Muscle of leg (tissue), 11 donors: ENCODE measurements around the gene NOXRED1. TPM values are rescaled to one million over a fixed set of nuclear protein-coding genes. Genes with fewer than 3 reads are reported as not detected.
"Not testable (repeated sequence)": the region's sequence is repeated elsewhere in the genome, so short reads cannot be mapped to it uniquely, and the experiment has no call there.

Experiments
- DNase-seq: peaks from one replicate; pipeline ENCODE4 v3.0.0; 2013
- H3K27ac ChIP-seq: one replicate; pipeline ENCODE4 v1.5.1; 2013; ENCODE audit warnings: mild to moderate bottlenecking, low read length, control low read depth
- H3K27me3 ChIP-seq: one replicate; pipeline ENCODE4 v1.6.1; 2013; ENCODE audit warnings: low read length; ENCODE audit not compliant: control insufficient read depth, insufficient read depth
- H3K36me3 ChIP-seq: one replicate; pipeline ENCODE4 v1.6.1; 2013; ENCODE audit warnings: low read length; ENCODE audit not compliant: control insufficient read depth, insufficient read depth
- H3K4me1 ChIP-seq: one replicate; pipeline ENCODE4 v1.6.1; 2013; ENCODE audit warnings: low read length; ENCODE audit not compliant: control insufficient read depth, insufficient read depth
- H3K4me3 ChIP-seq: one replicate; pipeline ENCODE4 v1.5.1; 2013; ENCODE audit warnings: low read length, control low read depth
- H3K9me3 ChIP-seq: replicated peaks from 2 replicates; pipeline ENCODE4 v1.6.1; 2013; ENCODE audit warnings: low read depth, low read length; ENCODE audit not compliant: control insufficient read depth
- WGBS: methylation state at CpG from one replicate; pipeline ENCODE4 v1.1.5; 2013; ENCODE audit warnings: missing lambda C conversion rate; ENCODE audit not compliant: insufficient coverage; 5-methylcytosine and 5-hydroxymethylcytosine counted together
- polyA plus RNA-seq, 8 donors: library from polyadenylated mRNA; unstranded; fragments of 120-200 nt; gene quantifications; one replicate each; pipeline versions ENCODE4 v1.2.1 to v1.2.3, GENCODE V29; 2013; ENCODE audit warnings: inconsistent platforms in 1 of 8, low replicate concordance in 1 of 8; ENCODE audit not compliant: insufficient read length in 8 of 8, insufficient read depth in 1 of 8
- total RNA-seq: library from RNA; stranded (reverse); fragments of 120-200 nt; gene quantifications from one replicate; pipeline ENCODE4 v1.2.4, GENCODE V29; 2013

Gene NOXRED1
- total and polyA plus RNA-seq, 9 donors, result 0.06 to 0.43 (median 0.23) TPM

- Histone ChIP-seq H3K36me3 (peaks cover 28% of the 10 kb centered on the region), H3K27me3 (no peaks in the 10 kb centered on the region), H3K9me3 (no peaks in the 10 kb centered on the region), H3K4me3 (no peak overlapping the region), H3K27ac (no peak overlapping the region), H3K4me1 (peaks cover 8% of the 10 kb centered on the region)
- no peak for DNase-seq
- WGBS, result no CpG with 5 or more reads among the region's 2 CpGs
Observed at GRCh38 chr14:77455966-77456640, 32.8 kb upstream of the NOXRED1 start.

GRCh38 chr14:77442196-77442595 is 18.9 kb upstream of the NOXRED1 start:
- Histone ChIP-seq H3K27ac (no peak overlapping the region), H3K4me3 (no peak overlapping the region), H3K9me3 (no peaks in the 10 kb centered on the region), H3K4me1 (no peaks in the 10 kb centered on the region), H3K36me3 (peaks cover 46% of the 10 kb centered on the region), H3K27me3 (no peaks in the 10 kb centered on the region)
- no peak for DNase-seq
- no CpG with 5 or more reads among the region's 2 CpGs for WGBS

- no peaks in the 10 kb centered on the region for H3K4me1 ChIP-seq
- no peaks in the 10 kb centered on the region for H3K9me3 ChIP-seq
- H3K4me3 ChIP-seq, result no peak overlapping the region
- no peak for DNase-seq
- H3K27me3 ChIP-seq, result no peaks in the 10 kb centered on the region
- H3K36me3 ChIP-seq, result peaks cover 62% of the 10 kb centered on the region
- WGBS, result no CpG with 5 or more reads among the region's 4 CpGs
- no peak overlapping the region for H3K27ac ChIP-seq
Observed at GRCh38 chr14:77439861-77440260, 16.5 kb upstream of the NOXRED1 start.

GRCh38 chr14:77438596-77438995 is 15.3 kb upstream of the NOXRED1 start:
- H3K4me3 ChIP-seq, result no peak overlapping the region
- H3K36me3 ChIP-seq, result peaks cover 64% of the 10 kb centered on the region
- DNase-seq, result no peak
- no peaks in the 10 kb centered on the region for H3K4me1 ChIP-seq
- no peaks in the 10 kb centered on the region for H3K9me3 ChIP-seq
- no peaks in the 10 kb centered on the region for H3K27me3 ChIP-seq
- H3K27ac ChIP-seq, result no peak overlapping the region
- WGBS, result no CpG with 5 or more reads among the region's 1 CpG

- H3K4me1 ChIP-seq, result no peaks in the 10 kb centered on the region
- no peaks in the 10 kb centered on the region for H3K27me3 ChIP-seq
- DNase-seq, result no peak
- no peak overlapping the region for H3K4me3 ChIP-seq
- H3K36me3 ChIP-seq, result peaks cover 43% of the 10 kb centered on the region
- no CpG with 5 or more reads among the region's 3 CpGs for WGBS
- no peaks in the 10 kb centered on the region for H3K9me3 ChIP-seq
- H3K27ac ChIP-seq, result no peak overlapping the region
Observed at GRCh38 chr14:77436042-77436441, 12.7 kb upstream of the NOXRED1 start.

- H3K27me3 ChIP-seq, result no peaks in the 10 kb centered on the region
Observed at GRCh38 chr14:77426396-77426795, 3.1 kb upstream of the NOXRED1 start.

GRCh38 chr14:77424862-77425261 is 1.5 kb upstream of the NOXRED1 start:
- Histone ChIP-seq H3K27me3 (no peaks in the 10 kb centered on the region), H3K4me3 (no peak overlapping the region), H3K4me1 (no peaks in the 10 kb centered on the region), H3K9me3 (peaks cover 7% of the 10 kb centered on the region), H3K27ac (no peak overlapping the region), H3K36me3 (peaks cover 75% of the 10 kb centered on the region)
- 83% methylated on average over 2 of the region's 3 CpGs for WGBS
- DNase-seq, result no peak

More at GRCh38 chr14:77426396-77426795, 3.1 kb upstream of the NOXRED1 start:
- DNase-seq, result no peak
- Histone ChIP-seq H3K27ac (no peak overlapping the region), H3K9me3 (no peaks in the 10 kb centered on the region), H3K4me1 (no peaks in the 10 kb centered on the region), H3K36me3 (peaks cover 75% of the 10 kb centered on the region), H3K4me3 (no peak overlapping the region)
- no CpG with 5 or more reads among the region's 3 CpGs for WGBS

GRCh38 chr14:77421201-77421600 is 2.1 kb downstream of the NOXRED1 start:
- peaks cover 41% of the 10 kb centered on the region for H3K36me3 ChIP-seq
- no CpG with 5 or more reads among the region's 2 CpGs for WGBS
- peaks cover 17% of the 10 kb centered on the region for H3K9me3 ChIP-seq

GRCh38 chr14:77416836-77417235 is 6.5 kb downstream of the NOXRED1 start:
- no CpG with 5 or more reads among the region's 8 CpGs for WGBS
- no peak overlapping the region for H3K4me3 ChIP-seq
- no peaks in the 10 kb centered on the region for H3K4me1 ChIP-seq
- H3K27me3 ChIP-seq, result no peaks in the 10 kb centered on the region
- peaks cover 17% of the 10 kb centered on the region for H3K9me3 ChIP-seq
- no peak for DNase-seq
- no peak overlapping the region for H3K27ac ChIP-seq
- H3K36me3 ChIP-seq, result peaks cover 8% of the 10 kb centered on the region

More at GRCh38 chr14:77421201-77421600, 2.1 kb downstream of the NOXRED1 start:
- Histone ChIP-seq H3K4me1 (no peaks in the 10 kb centered on the region), H3K27me3 (no peaks in the 10 kb centered on the region), H3K27ac (no peak overlapping the region), H3K4me3 (no peak overlapping the region)
- no peak for DNase-seq

GRCh38 chr14:77416098-77416497 is 7.2 kb downstream of the NOXRED1 start:
- not testable (repeated sequence) for DNase-seq, H3K27me3 ChIP-seq, H3K4me1 ChIP-seq, H3K4me3 ChIP-seq, H3K27ac ChIP-seq, H3K36me3 ChIP-seq
- peaks cover 17% of the 10 kb centered on the region for H3K9me3 ChIP-seq
- no CpG with 5 or more reads among the region's 3 CpGs for WGBS
